ENCODE data around the gene CDC42EP5. TPM values are rescaled to one million over a fixed set of nuclear protein-coding genes. Genes with fewer than 3 reads are reported as not detected.

Gene CDC42EP5, protein sequence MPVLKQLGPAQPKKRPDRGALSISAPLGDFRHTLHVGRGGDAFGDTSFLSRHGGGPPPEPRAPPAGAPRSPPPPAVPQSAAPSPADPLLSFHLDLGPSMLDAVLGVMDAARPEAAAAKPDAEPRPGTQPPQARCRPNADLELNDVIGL
- 7.8 and 11.3 TPM in 2 replicates for total RNA-seq

DNA sequence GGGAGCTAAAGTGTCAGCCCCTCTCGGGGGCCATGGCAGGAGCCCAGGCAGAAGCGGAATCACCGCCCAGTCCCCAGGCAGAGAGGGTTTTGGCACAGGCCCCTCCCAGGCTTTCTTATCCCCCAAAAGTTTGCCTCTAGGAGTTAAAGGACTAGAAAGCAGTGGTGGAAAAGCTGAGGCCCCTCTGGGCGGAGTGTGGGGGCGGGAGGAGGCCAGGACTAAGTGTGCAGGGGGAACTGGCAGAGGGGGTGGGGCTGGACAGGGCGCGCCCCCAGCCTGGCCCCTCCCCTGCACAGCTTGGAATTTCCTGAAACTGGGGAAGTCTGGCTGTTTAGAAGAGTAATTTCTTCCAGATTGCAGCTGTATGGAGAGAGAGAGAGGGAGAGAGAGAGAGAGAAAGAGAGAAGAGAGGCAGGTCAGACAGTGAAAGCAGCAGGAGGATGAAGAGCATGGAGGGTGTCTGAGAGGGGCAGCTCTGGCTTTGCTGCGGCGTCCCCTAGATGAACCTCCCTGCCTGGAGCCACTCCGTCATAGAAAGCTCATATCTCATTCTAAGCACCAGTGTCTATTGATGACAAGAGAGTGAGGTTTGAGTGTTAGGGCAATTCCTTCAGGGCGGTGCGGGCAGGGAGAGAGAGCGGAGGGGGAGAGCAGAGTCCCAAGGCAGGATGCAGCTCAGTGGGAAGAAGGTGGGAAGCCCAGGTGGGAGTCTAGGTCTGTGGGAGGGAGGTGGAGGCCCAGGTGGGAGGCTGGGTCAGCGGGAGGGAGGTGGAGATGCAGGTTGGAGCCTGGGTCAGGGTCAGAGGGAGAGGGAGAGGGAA is at the start of gene CDC42EP5:
CDC42EP5 (minus strand) TSS at position 226 of the 821 bp plus-strand sequence. CDS start 7,749 bp downstream, outside the sequence.

DNA sequence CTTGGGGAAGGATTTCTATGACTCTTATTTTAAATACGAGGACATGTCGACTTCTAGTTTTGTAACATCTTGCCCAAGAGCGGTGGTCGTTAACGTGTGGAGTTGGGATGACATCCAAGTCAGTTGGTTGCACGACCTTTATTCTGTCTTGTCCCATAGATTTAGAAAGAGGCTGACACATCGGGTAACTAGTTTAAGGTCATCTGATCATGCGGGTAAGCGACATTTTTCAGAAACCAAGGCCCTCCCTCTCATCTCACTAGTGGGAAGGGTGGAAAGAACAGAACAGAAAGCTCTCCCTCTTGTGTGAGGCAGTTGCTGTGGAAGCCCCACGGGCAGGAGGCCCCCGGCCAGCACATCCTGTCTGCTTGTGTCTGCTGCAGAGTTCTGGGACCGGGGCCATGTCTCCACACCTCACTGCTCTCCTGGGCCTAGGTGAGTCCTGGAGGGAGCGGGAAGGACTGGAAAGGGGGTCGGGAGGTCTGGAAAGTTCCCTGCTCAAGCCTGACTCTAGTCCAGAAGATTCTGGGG is 29.5 kb upstream of the CDC42EP5 start, which contains the start of gene LAIR2:
LAIR2 (plus strand) TSS at position 314 of the 531 bp plus-strand sequence; CDS start at position 402, 88 bp downstream.

DNA sequence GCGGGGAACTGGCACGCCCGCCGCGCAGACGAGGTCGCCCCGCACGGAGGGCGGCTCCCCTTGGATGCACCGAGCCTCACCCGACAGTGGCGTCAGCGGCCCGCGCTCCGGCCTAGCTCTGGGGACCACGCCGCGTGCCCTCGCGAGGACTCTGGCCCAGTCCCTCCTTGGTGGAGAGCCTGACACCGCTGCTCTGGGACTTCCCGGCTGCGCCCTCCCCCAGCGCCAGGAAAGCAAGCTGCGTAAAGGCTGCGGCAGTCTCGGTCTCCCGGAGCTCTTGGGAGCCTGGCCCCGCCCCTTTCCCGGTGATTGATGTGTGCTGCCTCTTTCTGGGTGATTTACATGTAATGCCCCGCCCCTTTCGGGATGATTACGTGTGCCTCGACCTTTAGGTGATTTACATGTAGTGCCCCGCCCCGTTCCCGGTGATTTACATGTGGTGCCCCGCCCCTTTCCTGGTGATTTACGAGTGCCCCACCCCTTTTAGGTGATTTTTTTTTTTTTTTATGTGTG is 9.5 kb downstream of the CDC42EP5 start, which contains the start of gene LENG9:
LENG9 (minus strand) TSS at position 248 of the 513 bp plus-strand sequence. CDS start 252 bp downstream, outside the sequence.

DNA sequence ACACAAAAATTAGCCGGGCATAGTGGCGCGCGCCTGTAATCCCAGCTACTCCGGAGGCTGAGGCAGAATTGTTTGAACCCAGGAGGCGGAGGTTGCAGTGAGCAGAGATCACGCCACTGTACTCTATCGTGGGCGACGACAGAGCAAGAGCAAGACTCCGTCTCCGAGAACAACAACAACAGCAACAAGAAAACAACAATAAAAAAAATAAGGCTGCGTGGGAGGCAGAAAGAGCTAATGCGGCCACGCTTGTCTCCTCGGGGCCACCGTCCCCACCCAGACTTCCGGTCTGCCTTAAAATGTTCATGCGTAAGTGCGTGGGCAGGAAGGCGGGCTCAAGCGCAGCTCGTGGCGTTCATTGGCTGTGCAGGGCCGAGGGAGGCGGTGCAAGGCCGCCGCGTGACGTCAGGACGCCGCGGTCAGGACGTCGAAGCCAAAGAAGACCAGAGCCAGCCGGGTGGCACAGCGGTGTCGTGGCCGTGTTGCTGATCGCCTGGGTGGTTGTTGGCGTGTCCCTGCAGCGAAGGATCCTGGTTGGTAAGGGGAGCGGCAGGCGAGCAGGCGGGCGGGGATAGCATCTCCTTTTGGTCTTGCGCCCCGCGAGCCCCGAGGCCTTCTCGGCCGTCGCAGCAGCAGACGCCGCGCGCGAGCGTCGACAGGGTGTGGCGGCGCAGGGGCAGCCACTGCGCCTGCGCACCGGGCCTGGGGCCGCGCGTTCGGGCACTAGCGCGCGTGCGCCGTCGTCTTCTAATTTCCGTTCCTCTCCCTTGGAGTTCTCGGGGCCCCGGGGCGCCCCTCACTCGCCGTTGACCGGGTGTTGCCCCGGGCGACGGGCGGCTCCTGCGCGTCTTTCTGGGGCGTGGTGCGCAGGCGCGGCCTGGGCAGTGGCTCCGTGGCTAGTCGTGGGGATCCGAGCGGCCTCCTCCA is 24.1 kb downstream of the CDC42EP5 start, which contains the start of gene LENG8:
LENG8 (plus strand) TSS at position 426 of the 927 bp plus-strand sequence. CDS start 2,146 bp downstream, outside the sequence.

DNA sequence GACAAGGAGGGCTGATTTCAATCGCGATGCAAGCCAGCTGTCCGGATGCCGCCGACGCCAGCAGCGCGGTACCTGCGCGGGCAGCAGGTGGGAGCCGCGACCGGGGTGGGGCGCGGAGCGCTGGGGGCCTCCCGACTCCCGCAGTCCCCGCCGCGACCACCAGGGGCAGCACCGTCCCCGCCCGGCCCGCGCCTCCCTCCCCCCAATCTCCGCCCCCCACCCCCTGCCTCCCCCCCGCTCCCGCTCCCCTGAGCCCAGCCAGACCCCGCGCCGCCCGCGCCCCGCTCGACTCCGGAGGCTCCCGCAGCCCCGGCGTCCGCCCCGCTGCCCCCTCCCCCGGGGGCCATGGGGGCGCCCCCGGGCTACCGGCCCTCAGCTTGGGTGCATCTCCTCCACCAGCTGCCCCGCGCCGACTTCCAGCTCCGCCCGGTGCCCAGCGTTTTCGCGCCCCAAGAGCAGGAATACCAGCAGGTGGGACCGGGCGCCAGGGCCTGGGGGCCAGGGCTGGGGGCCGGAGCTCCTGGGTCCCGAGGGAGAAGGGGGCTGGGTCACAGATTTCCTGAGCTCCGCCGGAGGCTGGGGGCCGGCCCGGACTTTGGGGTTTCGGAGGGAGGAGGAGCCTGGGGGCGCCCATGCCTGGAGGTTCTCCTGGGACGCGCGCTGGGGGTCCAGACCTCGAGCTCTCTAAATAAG is 57.7 kb downstream of the CDC42EP5 start, which contains the start of gene TTYH1:
TTYH1 (plus strand) TSS at position 257 of the 693 bp plus-strand sequence; CDS start at position 346, 89 bp downstream.

Other genes with a start within 250 kb of the CDC42EP5 start
- not detected in 2 replicates for gene LILRA6, start 230.5 kb downstream of the CDC42EP5 start, total RNA-seq
- not detected in 2 replicates for gene LILRB5, start 216.0 kb downstream of the CDC42EP5 start, total RNA-seq
- not detected in 2 replicates for gene LILRB2, start 192.2 kb downstream of the CDC42EP5 start, total RNA-seq
- gene LILRA5, start 160.1 kb downstream of the CDC42EP5 start, total RNA-seq = not detected in 2 replicates
- not detected in 2 replicates for gene LILRA4, start 134.1 kb downstream of the CDC42EP5 start, total RNA-seq
- gene LAIR1, start 108.4 kb downstream of the CDC42EP5 start, total RNA-seq = not detected in 2 replicates
- not detected in 2 replicates for gene TTYH1, start 57.8 kb downstream of the CDC42EP5 start, total RNA-seq
- 42.2 and 107 TPM in 2 replicates for gene LENG8, start 24.1 kb downstream of the CDC42EP5 start, total RNA-seq
- 7.3 and 9.8 TPM in 2 replicates for gene LENG9, start 9.5 kb downstream of the CDC42EP5 start, total RNA-seq
- gene LAIR2, start 29.5 kb upstream of the CDC42EP5 start, total RNA-seq = not detected in 2 replicates
- not detected in 2 replicates for gene LILRA2, start 100.5 kb upstream of the CDC42EP5 start, total RNA-seq
- not detected in 2 replicates for gene LILRA1, start 120.3 kb upstream of the CDC42EP5 start, total RNA-seq
- not detected in 2 replicates for gene LILRB1, start 157.2 kb upstream of the CDC42EP5 start, total RNA-seq
- gene LILRB4, start 189.7 kb upstream of the CDC42EP5 start, total RNA-seq = not detected in 2 replicates